OCI-LY7 (cell line): ENCODE results near the gene NELFA. TPM values are rescaled to one million over a fixed set of nuclear protein-coding genes. Genes with fewer than 3 reads are reported as not detected.

Source experiments
- BruUV-seq: library from RNA; stranded (reverse); fragments of 400-500 nt; replicated peaks from 2 replicates; lab custom pipeline; 2021; lab: Mats Ljungman, UMichigan
- CTCF ChIA-PET: fragments of 300-600 bp; sonication (Branson Sonifier 250); formaldehyde crosslinking; loops from one replicate; lab custom pipeline; 2022; ENCODE audit warnings: antibody characterized with exemption; ENCODE audit not compliant: unreplicated experiment; lab: Charles Lee
- POLR2A ChIA-PET: fragments of 300-600 bp; sonication (Branson Sonifier 250); formaldehyde crosslinking; loops from one replicate; lab custom pipeline; 2022; ENCODE audit warnings: antibody characterized with exemption; lab: Charles Lee
- DNase-seq: peaks from one replicate; pipeline ENCODE4 v3.0.0-alpha.2; 2015; ENCODE audit warnings: low spot score
- H2AFZ ChIP-seq: fragments of 200-600 bp; sonication (generic), shearing (Covaris generic); 2 replicates; pipeline ENCODE4 v1.6.1; 2014; ENCODE audit warnings: mild to moderate bottlenecking, antibody characterized with exemption, low read length, moderate library complexity
- H3K27ac ChIP-seq: fragments of 200-600 bp; sonication (generic); 2 replicates; pipeline ENCODE4 v1.5.1; 2014; ENCODE audit warnings: mixed run types, low read depth, mild to moderate bottlenecking, moderate library complexity, low read length, inconsistent platforms; ENCODE audit not compliant: poor library complexity, severe bottlenecking
- H3K36me3 ChIP-seq: fragments of 200-600 bp; sonication (generic); 2 replicates; pipeline ENCODE4 v1.6.1; 2014; ENCODE audit warnings: mild to moderate bottlenecking, antibody characterized with exemption, low read length, moderate library complexity, mixed read lengths; ENCODE audit not compliant: insufficient read depth
- H3K4me1 ChIP-seq: fragments of 200-600 bp; sonication (generic); 2 replicates; pipeline ENCODE4 v1.5.1; 2014; ENCODE audit warnings: mild to moderate bottlenecking, low read length; ENCODE audit not compliant: insufficient read depth, poor library complexity, severe bottlenecking
- H3K4me2 ChIP-seq: fragments of 200-600 bp; sonication (generic); 2 replicates; pipeline ENCODE4 v1.6.1; 2014; ENCODE audit warnings: mild to moderate bottlenecking, low read length
- H3K4me3 ChIP-seq: fragments of 200-600 bp; sonication (generic); 2 replicates; pipeline ENCODE4 v1.5.1; 2014; ENCODE audit warnings: mild to moderate bottlenecking, low read depth, low read length; ENCODE audit not compliant: poor library complexity, severe bottlenecking
- H3K79me2 ChIP-seq: fragments of 200-600 bp; sonication (generic); 2 replicates; pipeline ENCODE4 v1.6.1; 2016; ENCODE audit warnings: low read depth, mild to moderate bottlenecking, low read length, moderate library complexity, mixed read lengths; ENCODE audit not compliant: insufficient read depth
- H3K9me2 ChIP-seq: fragments of 200-600 bp; sonication (generic); 2 replicates; pipeline ENCODE4 v1.6.1; 2016; ENCODE audit warnings: mild to moderate bottlenecking, low read length, mixed read lengths; ENCODE audit not compliant: insufficient read depth
- H3K9me3 ChIP-seq: fragments of 200-600 bp; sonication (generic); 2 replicates; pipeline ENCODE4 v1.6.1; 2014; ENCODE audit warnings: mild to moderate bottlenecking, mixed run types, low read length, mixed read lengths
- H4K20me1 ChIP-seq: fragments of 200-600 bp; sonication (generic); 2 replicates; pipeline ENCODE4 v1.6.1; 2014; ENCODE audit warnings: mild to moderate bottlenecking, antibody characterized with exemption, low read length, moderate library complexity, mixed read lengths; ENCODE audit not compliant: insufficient read depth
- CTCF ChIP-seq: fragments of 200-600 bp; sonication (generic); conservative IDR thresholded peaks from 2 replicates; pipeline ENCODE4 v1.5.1; 2014; ENCODE audit warnings: mild to moderate bottlenecking, antibody characterized with exemption, low read length, moderate library complexity, mixed read lengths
- EZH2phosphoT487 ChIP-seq: fragments of 200-600 bp; sonication (generic); IDR thresholded peaks from 2 replicates; pipeline ENCODE4 v1.6.1; 2018; ENCODE audit warnings: low read depth, borderline replicate concordance, mild to moderate bottlenecking, mixed run types, antibody characterized with exemption, low read length, moderate library complexity, mixed read lengths
- intact Hi-C: fragments of 100-400 bp; cut with micrococcal nuclease; formaldehyde crosslinking; loops from one replicate; pipeline ENCODE4 v1.10.0; 2022; ENCODE audit not compliant: unreplicated experiment
- total RNA-seq, 2 experiments: library from RNA; depleted of rRNA in 1 of 2; stranded (reverse); fragments of >200 nt in 1 of 2; shearing (Covaris generic) in 1 of 2; gene quantifications; 2 replicates each; pipeline ENCODE4 v1.2.3, GENCODE V29; 2014 to 2022

The NELFA gene
- total RNA-seq, 2 experiments from 2014 or later: 45.5 to 45.7 TPM

GRCh38 chr4:1988327-1988724, 20.4 kb downstream of the NELFA start:
- H2AFZ ChIP-seq: no peak overlapping the region
- no peak overlapping the region for H3K27ac ChIP-seq
- peaks cover 82% of the 10 kb centered on the region for H3K36me3 ChIP-seq
- no peaks in the 10 kb centered on the region for H3K9me3 ChIP-seq
- no peak for TF ChIP-seq EZH2phosphoT487
- TF ChIP-seq CTCF: no peak
- H3K4me1 ChIP-seq: no peaks in the 10 kb centered on the region
- POLR2A ChIA-PET: no interaction called here
- no peak overlapping the region for H3K4me2 ChIP-seq
- no peak overlapping the region for H3K4me3 ChIP-seq
- H3K79me2 ChIP-seq: no peaks in the 10 kb centered on the region
- no peaks in the 10 kb centered on the region for H3K9me2 ChIP-seq
- intact Hi-C loops: no loop called here
- BruUV-seq: no TSS peak
- no peaks in the 10 kb centered on the region for H4K20me1 ChIP-seq
- no peak for DNase-seq
- CTCF ChIA-PET: no interaction called here

- intact Hi-C loops: no loop called here
- no peak overlapping the region for H3K27ac ChIP-seq
- no peak overlapping the region for H3K4me3 ChIP-seq
- no peak overlapping the region for H2AFZ ChIP-seq
- H3K36me3 ChIP-seq: peaks cover 87% of the 10 kb centered on the region
- H3K9me2 ChIP-seq: no peaks in the 10 kb centered on the region
- BruUV-seq: no TSS peak
- H3K4me1 ChIP-seq: no peaks in the 10 kb centered on the region
- H4K20me1 ChIP-seq: no peaks in the 10 kb centered on the region
- TF ChIP-seq EZH2phosphoT487 (no peak), CTCF (no peak)
- H3K9me3 ChIP-seq: no peaks in the 10 kb centered on the region
- H3K4me2 ChIP-seq: no peak overlapping the region
- no peaks in the 10 kb centered on the region for H3K79me2 ChIP-seq
- CTCF ChIA-PET: no interaction called here
- DNase-seq: no peak
- POLR2A ChIA-PET: no interaction called here
Measured at GRCh38 chr4:1987721-1988326, 20.9 kb downstream of the NELFA start.

- no peak overlapping the region for H3K4me3 ChIP-seq
- CTCF ChIA-PET: no interaction called here
- H3K4me1 ChIP-seq: no peaks in the 10 kb centered on the region
- POLR2A ChIA-PET: no interaction called here
- no peak for DNase-seq
- TF ChIP-seq EZH2phosphoT487: no peak
- TF ChIP-seq CTCF: no peak
- H3K4me2 ChIP-seq: no peak overlapping the region
- H3K79me2 ChIP-seq: no peaks in the 10 kb centered on the region
- H3K9me3 ChIP-seq: no peaks in the 10 kb centered on the region
- peaks cover 92% of the 10 kb centered on the region for H3K36me3 ChIP-seq
- no peaks in the 10 kb centered on the region for H4K20me1 ChIP-seq
- H3K27ac ChIP-seq: no peak overlapping the region
- H2AFZ ChIP-seq: no peak overlapping the region
- no peaks in the 10 kb centered on the region for H3K9me2 ChIP-seq
- no TSS peak for BruUV-seq
- intact Hi-C loops: no loop called here
Measured at GRCh38 chr4:1987296-1987695, 21.5 kb downstream of the NELFA start.
